Heart left ventricle (tissue), 16 donors: ENCODE data around the gene RFX7. TPM values are rescaled to one million over a fixed set of nuclear protein-coding genes. Genes with fewer than 3 reads are reported as not detected.

Experiments
- ATAC-seq, 4 donors: fragments of 200-7000 bp; cut with Tn5 transposase; one replicate each; pipeline ENCODE4 v1.9.1; 2020 to 2022; ENCODE audit warnings: moderate library complexity in 4 of 4, mild to moderate bottlenecking in 3 of 4, moderate number of reproducible peaks in 1 of 4
- DNase-seq, 5 donors: peaks; one replicate each; pipeline ENCODE4 v3.0.0-alpha.2; 2020
- H3K27ac ChIP-seq, 12 donors: fragments of 200-600 bp; sonication (generic) in 4 of 12; one replicate each; pipeline versions ENCODE4 v1.5.0 to v1.8.0; 2016 to 2022; ENCODE audit warnings: mild to moderate bottlenecking in 2 of 12
- H3K27me3 ChIP-seq, 9 donors: fragments of 200-600 bp; sonication (generic) in 2 of 9; one replicate each; pipeline versions ENCODE4 v1.5.1 to v1.8.0; 2016 to 2022; ENCODE audit warnings: mild to moderate bottlenecking in 3 of 9
- H3K36me3 ChIP-seq, 9 donors: fragments of 200-600 bp; sonication (generic) in 2 of 9; one replicate each; pipeline versions ENCODE4 v1.5.0 to v1.8.0; 2018 to 2022; ENCODE audit warnings: mild to moderate bottlenecking in 2 of 9
- H3K4me1 ChIP-seq, 12 donors: fragments of 200-600 bp; sonication (generic) in 4 of 12; one replicate each; pipeline versions ENCODE4 v1.5.0 to v1.8.0; 2016 to 2022; ENCODE audit warnings: mild to moderate bottlenecking in 3 of 12
- H3K4me3 ChIP-seq, 12 donors: fragments of 200-600 bp; sonication (generic) in 4 of 12; one replicate each; pipeline versions ENCODE4 v1.5.0 to v1.8.0; 2017 to 2022; ENCODE audit warnings: mild to moderate bottlenecking in 9 of 12, moderate library complexity in 4 of 12
- H3K9me3 ChIP-seq, 12 donors: fragments of 200-600 bp; sonication (generic) in 4 of 12; one replicate each; pipeline versions ENCODE4 v1.5.0 to v1.8.0; 2016 to 2022; ENCODE audit warnings: mild to moderate bottlenecking in 1 of 12
- CTCF ChIP-seq, 12 donors: fragments of 200-600 bp; sonication (generic) in 4 of 12; IDR thresholded peaks; one replicate each; pipeline versions ENCODE4 v1.5.0 to v1.8.0; 2018 to 2022; ENCODE audit warnings: antibody characterized with exemption in 12 of 12, mild to moderate bottlenecking in 5 of 12
- POLR2A ChIP-seq, 2 donors: fragments of 450-650 bp; IDR thresholded peaks; one replicate each; pipeline ENCODE4 v1.6.1; 2017; ENCODE audit warnings: antibody characterized with exemption in 2 of 2, mild to moderate bottlenecking in 2 of 2, moderate library complexity in 2 of 2
- WGBS, 4 donors: extraction: QIAGEN DNeasy Blood & Tissue Kit in 2 of 4; methylation state at CpG; one replicate each; pipeline versions ENCODE4 v1.1.5 to v1.1.7; 2013 to 2018; 5-methylcytosine and 5-hydroxymethylcytosine counted together
- intact Hi-C, 10 donors: fragments of 100-400 bp; cut with DNase I; formaldehyde crosslinking; loops; one replicate each; pipeline versions ENCODE4 v1.11.1 to v1.14.2; 2022
- polyA plus RNA-seq, 2 donors: library from polyadenylated mRNA; stranded (reverse); fragments of 200-250 nt; gene quantifications; one replicate each; pipeline ENCODE4 v1.2.3, GENCODE V29; 2013
- total RNA-seq, 9 donors: library from RNA; depleted of rRNA in 2 of 9; stranded (reverse); fragments of >200 nt in 2 of 9; fragmentation: NEBNext Ultra II Directional in 3 of 9; extraction: Animal tissue kit (Norgen Biotek cat#: 25700) in 3 of 9; gene quantifications; one replicate each; pipeline versions ENCODE4 v1.1.0 to v1.2.4, GENCODE V29; 2016 to 2023
- donor health status: ischemic (EF 13 %, LVEDD 7.1; RV severe dilation, severe dysfunction).
- donor health status: healthy with polysubstance abuse.
- donor health status: DM: no; HTN: yes; CAD: no.
- donor health status: DM: no; HTN: no; CAD: no.
- donor health status: ischemic (EF 25% LVEDD 6.9; RV normal size, moderate dysfunction).
- donor health status: ischemic (EF 25% LVEDD 5.7; RV mildly dilated, moderate dysfunction).
- donor health status: healthy.
- donor health status: DM: yes; HTN: yes; CAD: no.
- donor health status: ischemic (EF 35%, LVEDD 5.7; RV mildly dilated, moderate dysfunction).
- donor health status: nonischemic (EF 11% LVEDD 7.7; RV severe dilation, severe dysfunction).
- donor health status: DM: yes; HTN: yes; CAD: no.
- donor health status: PGD.
- donor health status: ischemic (EF 29% LVEDD 5.4; RV normal size, mild dysfunction).
- donor health status: nonischemic (EF 23%, LVEDD 6.1; RV moderate dilation, normal function).

Gene RFX7
- total and polyA plus RNA-seq, 11 donors = 0.91 to 15.2 (median 7.6) TPM

- no peaks in the 10 kb centered on the region for H3K36me3 ChIP-seq
- no peak for DNase-seq
- no peaks in the 10 kb centered on the region for H3K27me3 ChIP-seq
- no peak overlapping the region for H3K4me3 ChIP-seq
- TF ChIP-seq CTCF (IDR thresholded peaks at IDR 0.05) = no peak
- no peak for TF ChIP-seq POLR2A (IDR thresholded peaks at IDR 0.05)
- peaks cover 0 to 31% (median 16%) of the 10 kb centered on the region in 12 donors for H3K4me1 ChIP-seq
- ATAC-seq = no peak
- 93 to 100% (median 95%) methylated on average over 1 of the region's 1 CpG for WGBS, 4 donors
- intact Hi-C loops = no loop called here
- H3K9me3 ChIP-seq = no peaks in the 10 kb centered on the region
- no peak overlapping the region for H3K27ac ChIP-seq
Measured at GRCh38 chr15:56202701-56203100, 41.0 kb downstream of the RFX7 start.

- H3K4me3 ChIP-seq = no peak overlapping the region
- H3K36me3 ChIP-seq = no peaks in the 10 kb centered on the region
- no peaks in the 10 kb centered on the region for H3K27me3 ChIP-seq
- no peaks in the 10 kb centered on the region for H3K9me3 ChIP-seq
- ATAC-seq (no peak), DNase-seq (no peak)
- no peak overlapping the region for H3K27ac ChIP-seq
- intact Hi-C loops = no loop called here
- TF ChIP-seq POLR2A (IDR thresholded peaks at IDR 0.05) (no peak), CTCF (IDR thresholded peaks at IDR 0.05) (no peak)
- WGBS, 4 donors = 84 to 90% (median 87%) methylated on average over 2 of the region's 2 CpGs
- H3K4me1 ChIP-seq = peaks cover 0 to 27% (median 0%) of the 10 kb centered on the region in 12 donors
Measured at GRCh38 chr15:56199038-56199437, 44.6 kb downstream of the RFX7 start.

GRCh38 chr15:56194035-56194434 is 49.6 kb downstream of the RFX7 start:
- intact Hi-C loops = no loop called here

More at GRCh38 chr15:56194035-56194434, 49.6 kb downstream of the RFX7 start:
- TF ChIP-seq CTCF (IDR thresholded peaks at IDR 0.05) (no peak), POLR2A (IDR thresholded peaks at IDR 0.05) (no peak)
- no peak overlapping the region for H3K4me3 ChIP-seq
- no peaks in the 10 kb centered on the region for H3K27me3 ChIP-seq
- ATAC-seq = no peak
- peaks cover 0 to 16% (median 0%) of the 10 kb centered on the region in 12 donors for H3K4me1 ChIP-seq
- WGBS, 4 donors = 83 to 95% (median 91%) methylated on average over 1 of the region's 1 CpG
- no peaks in the 10 kb centered on the region for H3K36me3 ChIP-seq
- H3K27ac ChIP-seq = no peak overlapping the region
- DNase-seq = no peak
- H3K9me3 ChIP-seq = no peaks in the 10 kb centered on the region
